HG03460 (cell line): ENCODE measurements around the gene PSMC6.

Experiments used
- ATAC-seq: cut with Tn5 transposase; IDR thresholded peaks from one replicate; pipeline ENCODE4 v1.9.1; 2021; ENCODE audit not compliant: unreplicated experiment

Gene PSMC6

DNA sequence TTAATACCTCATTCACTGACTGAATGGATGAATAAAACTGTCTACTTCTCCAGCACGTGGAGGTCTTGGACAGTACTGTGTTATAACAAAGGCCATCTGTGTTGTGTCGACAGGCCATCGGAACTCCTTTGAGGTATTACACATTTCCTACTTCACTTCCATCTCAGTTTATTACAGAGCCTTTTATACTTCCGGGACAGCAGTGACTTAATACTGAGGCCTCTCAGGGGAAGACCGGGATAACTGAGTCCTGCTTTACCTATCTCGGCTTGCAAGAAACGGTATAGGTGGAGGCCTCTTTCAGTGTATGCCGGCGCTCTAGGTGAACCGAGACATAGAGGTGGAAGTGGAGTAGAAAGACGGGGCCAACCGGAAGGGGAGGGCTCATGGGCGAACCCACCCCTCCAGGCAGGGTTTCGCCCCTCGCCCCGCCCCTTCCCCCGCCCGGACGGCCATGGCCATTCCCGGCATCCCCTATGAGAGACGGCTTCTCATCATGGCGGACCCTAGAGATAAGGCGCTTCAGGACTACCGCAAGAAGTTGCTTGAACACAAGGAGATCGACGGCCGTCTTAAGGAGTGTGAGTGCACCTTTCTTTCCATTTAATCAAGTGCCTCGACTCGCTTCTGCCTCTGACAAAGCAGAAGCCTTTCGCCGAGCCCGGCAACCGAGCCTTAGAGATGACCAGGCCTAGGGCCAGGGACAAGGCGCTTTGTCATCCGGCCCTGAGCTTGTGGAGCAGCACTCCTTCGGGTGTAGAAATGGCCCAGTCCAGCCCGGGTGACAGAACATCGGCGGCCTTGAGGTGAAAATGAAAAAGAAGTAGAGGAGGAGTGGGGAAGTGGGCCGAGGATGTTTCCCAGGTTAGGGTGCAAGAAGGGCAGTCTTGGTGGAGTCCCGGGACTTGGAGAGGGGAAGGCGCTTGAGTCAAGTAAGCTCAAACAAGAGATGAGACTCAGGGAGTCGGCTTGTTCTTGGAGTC, at the start of gene PSMC6:
TSS of gene PSMC6 (plus strand) at position 477 of the 983 bp plus-strand sequence. CDS start at position 497, 20 bp downstream.
- ATAC-seq = peak; percentile 96

DNA sequence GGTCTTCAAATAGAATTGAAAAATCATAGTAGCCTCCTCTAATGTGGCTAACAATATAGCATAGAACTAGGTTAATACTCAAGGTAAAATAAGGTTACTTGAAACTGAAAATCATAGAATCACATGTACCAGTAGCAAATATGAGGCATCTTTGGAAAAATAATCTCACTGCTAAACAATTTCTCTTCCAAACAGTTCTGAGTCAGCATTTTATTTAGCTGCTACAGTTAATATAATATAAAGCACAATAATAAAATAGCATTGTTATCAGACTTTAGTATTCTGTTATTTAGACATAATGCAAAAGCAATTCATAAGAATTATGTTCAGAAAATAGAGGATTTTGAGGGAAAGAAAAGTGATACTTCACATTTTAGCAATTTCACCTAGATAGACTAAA, 46.7 kb upstream of the PSMC6 start:
- no peak for ATAC-seq

DNA sequence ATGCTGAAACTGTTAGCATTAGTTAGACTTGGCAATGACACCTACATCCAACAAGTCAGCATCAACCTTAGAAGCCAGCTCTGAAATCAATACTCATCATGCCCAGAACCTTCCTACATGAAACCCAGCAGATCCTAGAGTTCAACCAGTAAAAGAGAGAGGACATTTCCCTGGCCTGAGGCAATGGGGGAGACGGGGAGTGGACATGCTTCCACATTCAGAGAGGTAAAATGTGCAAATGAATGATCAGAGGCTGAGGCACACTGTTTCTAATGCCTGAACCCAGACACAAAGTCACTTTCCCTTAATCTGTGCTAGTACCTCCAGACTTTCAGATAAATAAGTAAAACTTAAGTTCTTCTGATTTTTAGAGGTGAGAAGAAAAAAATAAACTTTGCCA, 46.2 kb upstream of the PSMC6 start:
- ATAC-seq = no peak

DNA sequence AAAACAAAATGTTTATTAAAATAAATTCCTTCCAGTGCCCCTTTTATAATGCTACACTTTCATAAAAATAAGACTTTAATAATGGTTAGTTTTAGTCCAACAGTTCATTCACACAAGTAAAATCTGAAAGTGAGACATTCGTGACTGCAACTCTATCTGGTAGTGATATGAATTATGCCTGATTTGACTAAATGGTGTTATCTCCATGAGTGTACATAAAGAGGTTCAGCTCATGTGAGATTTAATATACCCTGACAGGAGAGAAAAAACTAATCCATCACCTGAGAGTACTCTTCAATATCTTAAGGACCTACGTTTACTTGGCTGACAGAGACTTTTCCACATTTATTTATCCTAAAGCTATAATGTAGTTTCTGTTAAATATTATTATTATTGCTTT, 45.7 kb upstream of the PSMC6 start:
- no peak for ATAC-seq

DNA sequence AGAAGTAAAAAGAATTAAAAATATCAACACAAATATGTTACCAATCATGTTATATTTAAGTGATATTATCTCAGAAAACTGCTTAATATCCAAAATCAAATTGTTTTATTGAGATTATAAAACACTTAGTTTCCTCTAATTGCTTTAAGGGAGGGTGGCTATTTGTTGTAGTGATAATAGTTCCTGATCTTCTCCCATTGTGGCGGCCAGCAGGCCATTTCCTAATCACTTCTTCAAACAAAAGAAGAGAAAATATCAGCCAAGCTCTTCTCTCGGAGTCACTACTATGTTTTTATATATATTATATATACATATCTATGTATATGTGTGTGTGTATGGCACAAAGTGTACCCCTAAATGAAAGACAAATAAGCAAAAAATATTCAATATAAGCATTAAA, 43.1 kb upstream of the PSMC6 start:
- ATAC-seq = no peak

DNA sequence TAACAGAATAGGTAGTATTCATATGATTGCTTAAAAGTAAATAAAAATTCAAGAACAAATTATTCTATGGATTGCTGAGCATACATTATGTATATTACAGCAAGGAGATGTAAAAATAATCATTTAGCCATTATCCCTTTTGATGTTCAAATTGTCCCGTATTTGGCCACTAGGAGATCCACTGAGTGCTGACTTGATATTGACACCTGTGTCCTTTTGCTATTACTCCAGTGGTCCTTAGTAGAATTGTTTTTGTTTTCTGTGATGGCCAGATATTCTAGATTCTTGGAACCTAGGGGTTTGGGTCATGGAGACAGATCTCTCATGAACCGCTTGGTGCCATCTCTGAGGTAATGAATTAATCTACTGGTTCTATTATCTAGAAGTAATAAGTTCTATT, 28.4 kb upstream of the PSMC6 start:
- ATAC-seq = no peak

DNA sequence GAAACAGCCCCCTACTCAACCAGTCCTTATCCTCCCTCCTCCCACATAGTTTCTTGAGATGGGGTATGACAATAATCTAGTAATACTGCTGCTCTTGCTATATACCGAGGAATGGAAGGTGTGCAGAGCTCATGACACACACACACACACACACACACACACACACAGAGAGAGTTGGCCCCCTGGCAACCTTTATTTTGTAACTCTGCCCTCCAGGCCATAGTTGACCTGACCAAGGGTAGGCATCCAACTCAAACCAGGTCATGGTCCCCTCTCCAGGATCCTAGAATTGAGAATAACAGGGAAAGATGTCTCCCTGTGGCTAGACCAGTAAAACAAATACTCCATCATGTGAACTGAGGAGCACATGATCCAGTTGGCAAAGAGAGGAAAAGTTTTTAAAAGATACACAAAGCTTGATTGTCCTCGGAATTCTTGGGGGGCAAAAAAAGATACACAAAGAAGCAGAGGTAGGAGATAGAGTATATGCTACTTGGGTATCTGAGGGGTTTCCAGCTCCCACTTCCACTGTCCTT, 22.9 kb upstream of the PSMC6 start:
- ATAC-seq = no peak

DNA sequence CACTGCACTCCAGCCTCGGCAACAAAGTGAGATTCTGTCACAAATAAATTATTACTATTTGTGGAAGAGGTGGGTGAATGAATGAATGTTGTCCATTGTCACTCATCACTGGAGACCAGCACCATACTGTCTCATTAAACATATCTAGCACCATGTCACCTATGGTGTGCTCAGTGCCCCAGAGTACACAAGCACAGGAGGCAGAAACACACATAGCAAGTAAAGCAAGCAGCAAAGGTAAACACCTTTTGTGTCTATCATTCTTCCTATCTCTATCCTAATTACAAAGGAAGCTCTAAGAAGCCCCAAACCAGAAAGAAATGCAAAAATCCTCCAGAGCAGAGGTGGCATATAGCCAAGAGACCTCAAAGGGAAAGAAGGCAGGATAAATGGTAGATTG, 20.8 kb upstream of the PSMC6 start:
- ATAC-seq = no peak

DNA sequence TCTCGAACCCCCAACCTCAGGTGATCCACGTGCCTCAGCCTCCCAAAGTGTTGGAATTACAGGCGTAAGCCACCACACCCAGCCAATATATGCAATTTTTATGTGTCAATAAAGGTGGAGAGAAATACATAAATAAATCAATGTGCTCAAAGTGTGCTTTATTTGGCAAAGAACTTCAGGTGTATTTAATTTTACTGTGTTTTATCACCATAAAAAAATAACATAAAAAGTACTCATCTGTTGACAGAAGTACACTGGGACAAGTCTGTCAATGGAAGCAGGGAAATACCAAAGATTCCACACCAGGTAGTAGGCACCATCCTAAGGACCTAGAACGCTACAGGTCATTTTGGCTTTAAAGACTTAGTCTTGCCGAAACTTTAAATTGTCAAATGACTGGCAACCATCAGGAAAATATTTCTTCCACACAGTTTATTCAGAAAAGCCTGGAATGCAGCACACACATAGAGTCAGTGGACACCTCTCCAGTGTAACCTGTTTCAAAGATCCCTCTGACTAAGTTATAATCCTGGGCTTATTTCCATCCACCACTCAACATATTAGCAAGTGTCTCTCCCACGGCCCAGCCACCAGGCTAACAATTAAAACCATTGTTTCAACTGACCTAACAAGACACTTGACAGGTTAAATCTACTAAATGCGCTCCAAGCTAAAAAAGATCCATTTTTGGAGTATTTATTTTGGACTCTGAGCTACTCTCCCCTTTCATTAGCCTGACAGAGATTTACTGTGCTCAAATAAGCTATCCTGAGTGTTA, 15.8 kb upstream of the PSMC6 start:
- ATAC-seq = no peak

DNA sequence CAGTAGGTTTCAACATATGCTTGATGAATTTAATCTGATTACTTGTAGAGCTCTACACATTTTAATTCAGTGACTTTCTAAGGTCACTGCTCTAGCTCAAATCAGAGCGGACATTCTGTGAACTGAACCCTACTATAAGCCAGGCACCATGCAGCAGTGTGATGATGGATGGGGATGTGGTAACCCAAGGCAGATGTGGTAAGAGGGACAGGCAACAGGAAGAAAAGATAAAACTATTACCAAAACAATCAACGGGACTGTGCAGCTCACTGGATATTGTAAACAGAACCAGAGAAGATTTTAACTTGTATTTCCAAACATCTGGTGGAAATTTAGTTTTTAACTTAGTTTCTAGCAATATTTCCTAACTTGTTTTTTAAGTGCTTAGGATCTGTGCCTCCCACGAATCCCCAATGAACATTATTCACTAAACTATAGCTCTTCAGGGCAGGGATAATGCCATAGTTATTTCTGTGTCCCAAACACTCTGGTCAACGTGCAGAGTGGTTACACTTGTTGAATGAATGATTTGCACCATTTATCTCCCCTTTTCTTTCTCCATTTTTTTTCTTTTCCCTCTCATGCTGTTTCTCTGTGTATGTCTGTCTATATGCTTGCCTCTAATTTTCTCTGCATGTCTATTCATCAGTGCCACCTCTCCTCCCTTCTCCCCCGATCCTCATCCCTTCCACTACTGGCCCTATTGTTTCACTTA, 14.6 kb upstream of the PSMC6 start:
- ATAC-seq = no peak

DNA sequence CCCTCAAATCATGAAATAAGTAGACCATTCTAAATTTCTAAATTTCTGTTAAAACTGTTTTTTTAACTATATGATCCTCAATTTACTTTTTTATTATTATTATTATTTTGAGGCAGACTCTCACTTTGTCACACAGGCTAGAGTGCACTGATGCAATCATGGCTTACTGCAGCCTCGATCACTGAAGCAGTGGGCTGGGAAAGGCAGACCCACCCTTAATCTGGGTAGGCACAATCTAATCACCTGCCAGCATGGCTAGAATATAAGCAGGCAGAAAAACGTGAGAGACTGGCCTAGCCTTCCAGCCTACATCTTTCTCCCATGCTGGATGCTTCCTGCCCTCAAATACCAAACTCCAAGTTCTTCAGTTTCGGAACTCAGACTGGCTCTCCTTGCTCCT, 14.0 kb upstream of the PSMC6 start:
- no peak for ATAC-seq

DNA sequence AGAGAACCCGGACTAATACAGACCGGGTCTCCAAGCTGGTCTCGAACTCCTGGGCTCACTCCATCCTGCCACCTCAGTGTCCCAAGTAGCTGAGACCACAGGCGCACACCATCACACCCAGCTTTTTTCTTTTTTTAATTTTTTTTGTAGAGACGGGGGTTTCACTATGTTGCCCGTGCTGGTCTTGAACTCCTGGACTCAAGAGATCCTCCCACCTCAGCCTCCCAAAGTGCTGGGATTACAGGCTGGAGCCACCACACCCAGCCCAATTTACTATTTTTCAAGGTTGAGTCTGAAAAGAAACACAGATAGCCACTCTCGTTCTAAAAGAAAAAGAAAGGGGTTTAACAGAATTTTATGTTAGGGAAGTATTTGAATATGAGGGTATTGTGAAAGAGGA, 13.5 kb upstream of the PSMC6 start:
- ATAC-seq = no peak

DNA sequence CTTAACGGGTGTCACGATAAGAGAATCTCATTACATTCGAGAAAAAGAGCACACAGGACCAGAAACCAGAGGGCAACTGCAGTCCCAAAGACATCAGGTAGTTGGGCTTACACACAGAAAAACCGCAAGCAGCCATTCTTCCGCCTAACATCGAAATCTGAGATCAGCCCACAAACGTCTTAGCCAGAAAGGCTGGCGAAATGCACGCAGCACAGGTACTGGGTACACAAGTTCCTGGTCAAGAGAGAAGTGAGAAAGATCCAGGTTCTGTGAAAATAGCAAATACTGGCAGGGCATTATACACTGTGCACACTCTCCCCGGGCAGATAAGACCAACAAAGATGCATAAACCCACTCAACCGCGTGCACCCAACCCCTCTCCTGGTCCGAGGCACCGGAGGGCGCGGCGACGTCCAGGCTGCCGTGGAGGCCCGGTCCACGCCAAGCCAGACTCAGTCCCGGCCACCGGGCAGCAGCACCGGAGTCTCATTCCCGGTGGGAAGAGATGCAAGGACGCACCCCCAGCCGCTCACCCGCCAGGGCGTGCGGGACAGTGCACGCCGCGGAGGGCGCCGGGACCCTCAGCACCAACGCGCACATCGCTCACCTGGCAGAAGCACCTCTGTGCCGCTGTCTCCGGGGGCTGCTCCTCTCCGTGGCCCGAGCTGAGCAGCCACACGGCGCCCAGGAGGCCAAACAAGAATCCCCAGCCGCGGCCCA, 12.1 kb upstream of the PSMC6 start:
- peak; percentile 56 for ATAC-seq

DNA sequence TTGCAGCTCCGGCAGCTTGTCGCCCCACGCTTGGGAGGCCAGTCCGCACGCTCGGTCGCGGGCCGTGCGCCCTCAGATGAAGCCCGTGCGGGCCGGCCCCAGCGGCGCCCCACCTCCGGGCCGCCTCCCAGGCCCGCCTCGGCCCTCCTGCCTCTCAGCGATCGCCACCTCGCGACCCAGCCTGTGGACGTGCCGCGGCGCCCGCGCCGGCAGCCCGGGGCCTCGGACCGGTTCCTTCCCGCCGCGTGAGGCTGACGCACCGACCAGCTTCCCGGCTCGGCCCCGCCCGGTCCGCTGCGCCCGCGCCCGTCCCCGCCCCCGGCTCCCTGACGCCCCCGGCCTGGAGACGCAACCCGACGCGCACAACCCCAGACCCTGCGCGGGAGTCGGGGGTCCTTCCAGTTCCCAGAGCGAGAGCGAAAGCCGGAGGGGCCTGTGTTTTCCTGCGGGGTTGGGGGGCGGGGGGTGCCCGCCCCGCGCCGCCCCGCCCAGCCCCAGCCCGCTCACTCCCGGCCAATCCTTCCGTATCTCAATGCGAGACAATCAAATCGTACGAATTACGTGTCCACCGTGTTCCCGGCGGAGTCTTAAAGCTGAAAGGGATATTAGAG, 11.4 kb upstream of the PSMC6 start, which contains the start of gene ERO1A:
TSS of gene ERO1A (minus strand) at position 78 of the 611 bp plus-strand sequence. CDS start at position 1, 77 bp downstream.
- ATAC-seq = peak; percentile 62

DNA sequence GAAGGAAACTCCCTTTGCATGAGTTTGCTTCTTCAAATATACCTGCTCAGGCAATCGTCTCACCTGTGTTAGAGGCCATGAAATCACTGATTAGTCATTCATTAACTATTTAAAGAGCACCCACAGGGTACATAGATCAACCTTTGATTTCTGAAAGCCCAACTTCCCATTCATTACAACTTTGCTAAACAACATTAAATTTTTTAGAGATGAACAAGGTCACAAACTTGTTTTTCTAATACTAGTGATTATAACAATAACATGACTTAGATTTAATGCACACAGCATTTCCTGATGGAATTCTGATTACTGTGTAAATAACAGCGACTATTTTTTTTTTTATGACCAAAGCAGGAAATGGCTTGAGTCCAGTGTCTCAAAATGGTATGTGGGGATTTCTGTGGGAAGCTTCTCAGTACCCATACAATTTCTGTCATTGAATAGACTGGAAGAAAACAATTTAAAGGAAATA, 6.3 kb upstream of the PSMC6 start:
- ATAC-seq = no peak

DNA sequence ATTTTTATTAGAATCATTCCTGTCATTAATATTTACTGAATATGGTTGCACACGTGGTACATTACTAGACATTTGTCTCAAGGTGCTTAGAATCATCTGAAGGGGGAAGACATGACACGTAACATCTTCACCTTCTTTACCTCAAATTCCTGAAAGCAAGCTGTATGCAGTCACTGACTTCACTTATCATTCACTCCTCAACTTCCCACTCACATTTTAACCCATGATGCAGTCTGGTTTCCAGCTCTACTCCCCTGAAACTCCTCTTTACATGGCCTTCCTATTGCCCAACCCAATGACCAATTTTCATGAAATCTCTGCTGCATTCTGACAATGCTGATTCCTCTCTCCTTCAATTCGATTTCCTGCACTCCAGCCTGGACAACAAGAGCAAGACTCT, 5.8 kb upstream of the PSMC6 start:
- no peak for ATAC-seq

DNA sequence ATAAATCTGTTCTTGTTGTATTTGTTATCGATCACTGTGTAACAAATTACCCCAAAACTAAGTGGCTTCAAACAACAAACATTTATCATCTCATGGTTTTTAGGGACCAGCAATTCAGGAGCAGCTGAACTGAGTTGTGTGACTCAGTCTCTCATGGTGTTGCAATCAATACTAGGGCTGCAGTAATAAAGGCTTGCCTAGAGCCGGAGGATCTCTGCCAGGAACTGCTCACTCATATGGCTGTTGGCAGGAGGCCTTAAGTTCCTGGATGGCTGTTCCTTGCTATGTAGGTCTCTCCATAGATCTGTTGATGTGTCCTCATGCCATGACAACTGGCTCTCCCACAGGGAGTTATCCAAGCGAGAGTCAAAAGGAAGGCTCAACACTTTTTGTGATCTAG, 3.8 kb upstream of the PSMC6 start:
- no peak for ATAC-seq

DNA sequence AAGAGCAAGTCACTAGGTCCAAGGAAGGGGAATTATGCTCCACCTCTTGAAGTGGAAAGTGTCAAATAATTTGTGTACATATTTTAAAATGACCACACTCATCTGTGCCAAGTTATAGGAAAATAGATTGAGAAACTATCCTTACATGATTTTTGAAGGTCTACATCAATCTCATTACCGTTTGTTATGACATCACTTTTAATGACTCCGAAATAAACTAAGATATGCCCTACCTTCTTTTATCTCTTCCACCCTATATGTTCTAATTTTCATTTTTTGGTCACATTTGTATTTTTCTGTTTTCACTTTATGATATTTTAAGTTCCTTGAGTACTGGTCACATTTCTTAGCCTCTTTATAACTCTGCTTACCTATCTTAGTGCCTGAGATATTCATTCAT, 3.3 kb upstream of the PSMC6 start:
- no peak for ATAC-seq

DNA sequence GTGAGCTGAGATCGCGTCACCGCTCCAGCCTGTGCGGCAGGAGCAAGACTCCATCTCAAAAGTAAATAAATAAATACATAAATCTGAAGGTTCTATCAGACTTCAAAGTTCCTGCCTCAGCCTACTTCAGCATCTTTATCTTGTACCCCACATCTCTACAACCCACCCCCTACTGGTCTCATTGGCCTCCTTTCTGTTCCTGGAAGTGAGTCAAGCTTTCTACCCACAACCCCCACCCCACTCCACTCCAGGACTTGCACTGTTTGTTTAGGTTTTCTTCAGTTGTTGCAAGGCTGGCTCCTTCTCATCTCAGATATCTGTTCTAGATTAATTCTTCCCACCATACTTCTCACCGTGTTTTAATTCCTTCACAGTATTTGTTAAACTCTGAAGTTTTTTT, 714 bp upstream of the PSMC6 start:
- ATAC-seq = no peak

DNA sequence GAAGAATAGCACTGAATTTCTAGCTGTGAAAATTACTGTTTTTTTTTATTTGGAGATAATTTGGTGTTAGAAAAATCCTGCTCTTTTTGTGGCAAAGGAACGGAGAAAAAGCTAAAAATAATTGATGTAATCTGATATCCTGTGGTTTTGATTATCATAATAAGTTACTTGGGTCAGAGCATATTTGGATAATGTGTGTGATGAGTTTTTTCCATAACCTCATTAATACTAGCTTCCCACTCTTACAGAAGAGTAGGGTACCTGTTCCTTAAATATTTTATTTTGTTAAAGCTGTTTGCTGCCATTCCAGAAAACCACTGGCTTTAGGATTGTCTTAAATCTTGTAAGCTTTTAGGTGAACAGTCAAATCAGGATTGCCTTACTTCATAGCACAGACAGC, 4.7 kb downstream of the PSMC6 start:
- ATAC-seq = no peak
